GM06990 (cell line): Measurements from ENCODE around the gene MEIS3.
"Not testable (repeated sequence)": the region's sequence is repeated elsewhere in the genome, so short reads cannot be mapped to it uniquely, and the experiment has no call there.

ENCODE experiments used
- DNase-seq: peaks from one replicate; pipeline ENCODE4 v3.0.0-alpha.2; 2011; ENCODE audit not compliant: insufficient read length; ENCODE audit errors: extremely low read depth
- H3K27me3 ChIP-seq: replicated peaks from 2 replicates; pipeline ENCODE4 v1.6.0; 2011; ENCODE audit warnings: low read length; ENCODE audit not compliant: control insufficient read depth, insufficient read depth
- H3K36me3 ChIP-seq: 2 replicates; pipeline ENCODE4 v1.5.1; 2011; ENCODE audit warnings: low read length; ENCODE audit not compliant: control insufficient read depth, insufficient read depth
- H3K4me3 ChIP-seq: replicated peaks from 2 replicates; pipeline ENCODE4 v1.5.1; 2011; ENCODE audit warnings: low read depth, mild to moderate bottlenecking, control low read depth, low read length
- TF ChIP-seq, protein P1 (sequence below): IDR thresholded peaks from 2 replicates; pipeline ENCODE4 v1.5.1; 2011; ENCODE audit warnings: low read length, control low read depth, mild to moderate bottlenecking, inconsistent platforms; ENCODE audit not compliant: insufficient read depth, poor library complexity, severe bottlenecking

The MEIS3 gene

DNA sequence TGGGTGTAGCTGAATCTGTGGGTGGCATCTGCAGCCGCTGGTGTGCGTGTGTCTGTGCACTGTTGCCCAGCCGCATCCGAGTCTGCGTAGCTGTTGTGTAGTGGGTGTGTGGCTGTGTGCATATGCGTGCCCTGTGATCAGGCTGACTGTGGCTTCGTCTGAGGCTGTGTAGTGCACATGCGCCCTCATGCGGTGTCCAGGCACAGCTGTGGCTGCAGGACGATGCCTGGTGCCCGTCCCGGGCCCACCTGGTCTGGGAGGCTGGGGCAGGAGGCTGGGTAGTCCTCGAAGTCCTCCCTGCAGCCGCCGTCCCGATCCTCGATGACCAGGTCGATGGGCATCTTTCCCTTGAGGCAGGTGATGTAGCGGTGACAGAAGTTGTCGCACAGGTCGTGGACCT, 4.9 kb downstream of the MEIS3 start:
- H3K27me3 ChIP-seq, result peaks cover 14% of the 10 kb centered on the region
- DNase-seq, result no peak
- TF ChIP-seq, protein P1, sequence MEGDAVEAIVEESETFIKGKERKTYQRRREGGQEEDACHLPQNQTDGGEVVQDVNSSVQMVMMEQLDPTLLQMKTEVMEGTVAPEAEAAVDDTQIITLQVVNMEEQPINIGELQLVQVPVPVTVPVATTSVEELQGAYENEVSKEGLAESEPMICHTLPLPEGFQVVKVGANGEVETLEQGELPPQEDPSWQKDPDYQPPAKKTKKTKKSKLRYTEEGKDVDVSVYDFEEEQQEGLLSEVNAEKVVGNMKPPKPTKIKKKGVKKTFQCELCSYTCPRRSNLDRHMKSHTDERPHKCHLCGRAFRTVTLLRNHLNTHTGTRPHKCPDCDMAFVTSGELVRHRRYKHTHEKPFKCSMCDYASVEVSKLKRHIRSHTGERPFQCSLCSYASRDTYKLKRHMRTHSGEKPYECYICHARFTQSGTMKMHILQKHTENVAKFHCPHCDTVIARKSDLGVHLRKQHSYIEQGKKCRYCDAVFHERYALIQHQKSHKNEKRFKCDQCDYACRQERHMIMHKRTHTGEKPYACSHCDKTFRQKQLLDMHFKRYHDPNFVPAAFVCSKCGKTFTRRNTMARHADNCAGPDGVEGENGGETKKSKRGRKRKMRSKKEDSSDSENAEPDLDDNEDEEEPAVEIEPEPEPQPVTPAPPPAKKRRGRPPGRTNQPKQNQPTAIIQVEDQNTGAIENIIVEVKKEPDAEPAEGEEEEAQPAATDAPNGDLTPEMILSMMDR, result peak; percentile 46

DNA sequence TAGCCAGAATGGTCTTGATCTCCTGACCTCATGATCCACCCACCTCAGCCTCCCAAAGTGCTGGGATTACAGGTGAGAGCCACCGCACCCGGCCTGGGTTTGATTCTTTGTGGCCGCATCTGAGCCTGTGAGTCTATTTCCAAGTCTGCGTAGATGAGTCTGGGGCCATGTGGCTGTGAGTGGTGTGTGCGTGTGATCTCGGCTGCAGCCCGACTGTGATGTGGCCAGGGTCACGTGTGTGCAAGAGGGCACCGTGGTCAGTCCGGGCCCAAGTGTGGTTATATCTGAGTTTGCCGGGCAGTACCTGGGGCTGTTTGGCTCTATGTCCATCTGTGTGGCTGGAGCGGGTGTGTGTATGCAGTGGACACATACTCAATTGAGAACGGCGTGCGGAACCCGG, 5.4 kb downstream of the MEIS3 start:
- no peak overlapping the region for H3K4me3 ChIP-seq
- TF ChIP-seq, protein P1, result no peak
- DNase-seq, result no peak
- no peaks in the 10 kb centered on the region for H3K36me3 ChIP-seq
- H3K27me3 ChIP-seq, result peaks cover 14% of the 10 kb centered on the region

More for the DNA sequence above, 4.9 kb downstream of the MEIS3 start:
- no peaks in the 10 kb centered on the region for H3K36me3 ChIP-seq
- H3K4me3 ChIP-seq, result no peak overlapping the region

DNA sequence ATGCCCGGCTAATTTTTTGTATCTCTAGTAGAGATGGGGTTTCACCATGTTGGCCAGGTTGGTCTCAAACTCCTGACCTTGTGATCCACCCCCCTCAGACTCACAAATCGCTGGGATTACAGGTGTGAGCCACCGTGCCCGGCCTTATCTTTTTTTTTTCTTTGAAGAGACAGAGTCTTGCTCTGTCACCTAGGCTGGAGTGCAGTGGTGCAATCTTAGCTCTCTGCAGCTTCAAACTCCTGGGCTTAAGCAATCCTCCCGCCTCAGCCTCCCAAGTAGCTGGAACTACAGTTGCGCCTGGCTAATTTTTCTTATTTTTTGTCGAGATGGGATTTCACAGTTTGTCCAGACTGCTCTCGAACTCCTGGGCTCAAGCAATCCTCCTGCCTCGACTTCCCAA, 7.6 kb downstream of the MEIS3 start:
- not testable (repeated sequence) for H3K36me3 ChIP-seq, DNase-seq, H3K4me3 ChIP-seq, H3K27me3 ChIP-seq

DNA sequence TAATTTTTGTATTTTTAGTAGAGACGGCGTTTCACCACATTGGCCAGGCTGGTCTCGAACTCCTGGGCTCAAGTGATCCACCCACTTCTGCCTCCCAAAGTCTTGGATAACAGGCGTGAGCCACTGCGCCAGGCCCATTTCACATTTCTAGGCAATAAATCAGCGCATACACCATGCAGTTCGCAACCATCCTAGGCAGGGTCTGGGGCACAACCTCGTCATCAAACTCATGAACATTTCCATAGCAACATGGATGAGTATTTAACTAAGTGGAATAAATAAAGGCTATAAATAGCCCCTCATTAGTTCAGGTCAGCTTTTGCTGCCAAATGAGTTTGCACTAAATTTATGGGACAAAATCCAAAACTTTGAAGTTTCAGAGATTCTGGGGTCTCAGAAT, 8.2 kb downstream of the MEIS3 start:
- peaks cover 4% of the 10 kb centered on the region for H3K27me3 ChIP-seq
- no peak overlapping the region for H3K4me3 ChIP-seq
- TF ChIP-seq, protein P1, result no peak
- H3K36me3 ChIP-seq, result no peaks in the 10 kb centered on the region
- no peak for DNase-seq

DNA sequence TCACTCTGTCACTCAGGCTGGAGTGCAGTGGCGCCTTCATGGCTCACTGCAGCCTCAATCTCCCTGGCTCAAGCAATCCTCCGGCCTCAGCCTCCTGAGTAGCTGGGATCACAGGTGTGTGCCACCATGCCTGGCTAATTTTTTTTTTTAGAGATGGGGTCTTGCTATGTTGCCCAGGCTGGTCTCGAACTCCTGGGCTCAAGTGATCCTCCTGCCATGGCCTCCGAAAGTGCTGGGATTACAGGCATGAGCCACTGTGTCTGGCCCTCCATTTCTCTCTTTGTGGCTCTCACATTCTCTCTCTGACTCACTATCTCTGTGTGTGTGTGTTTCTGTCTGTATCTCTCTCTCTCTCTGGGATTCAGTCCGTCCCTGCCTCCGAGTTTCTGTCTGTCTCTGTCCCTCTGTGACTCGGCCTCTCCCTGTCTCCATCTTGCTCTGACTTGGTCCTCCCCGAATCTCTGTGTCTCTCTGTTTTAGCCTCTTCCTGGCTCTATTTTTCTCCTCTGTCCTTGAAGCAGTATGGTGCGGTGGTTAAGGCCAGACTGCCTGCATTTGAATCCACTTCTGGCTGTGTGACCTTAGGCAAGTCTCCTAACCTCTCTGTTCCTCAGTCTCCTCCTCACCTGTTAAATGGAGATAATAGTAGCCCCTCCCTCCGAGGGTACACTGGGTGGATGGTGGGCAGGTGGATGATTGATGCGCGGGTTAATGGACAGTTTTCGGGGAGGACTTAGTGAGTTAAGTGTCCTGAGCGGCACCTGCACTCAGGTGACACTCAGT, 11.0 kb downstream of the MEIS3 start:
- no peak overlapping the region for H3K4me3 ChIP-seq
- H3K36me3 ChIP-seq, result no peaks in the 10 kb centered on the region
- TF ChIP-seq, protein P1, result no peak
- no peaks in the 10 kb centered on the region; the same call in 1 of the 2 replicates for H3K27me3 ChIP-seq
- DNase-seq, result no peak

DNA sequence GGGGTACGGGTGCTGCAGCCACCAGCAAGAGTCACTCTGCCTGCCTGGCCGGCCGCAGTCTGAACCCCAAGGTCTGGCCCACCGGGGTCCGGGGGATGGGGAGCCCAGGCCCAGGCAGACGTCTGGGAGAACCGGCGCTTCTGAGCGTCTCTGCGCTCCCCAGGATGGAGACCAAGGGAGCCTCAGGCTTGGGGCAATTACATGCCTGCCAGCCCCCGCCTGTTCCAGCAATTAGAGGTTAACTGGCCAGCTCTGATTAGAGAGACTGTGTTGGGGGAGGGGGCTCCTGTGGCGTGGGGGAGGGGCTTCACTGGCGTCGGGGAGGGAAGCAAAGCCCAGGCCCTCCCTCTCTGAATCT, 11.9 kb downstream of the MEIS3 start:
- no peak overlapping the region for H3K4me3 ChIP-seq
- no peaks in the 10 kb centered on the region for H3K36me3 ChIP-seq
- DNase-seq, result no peak
- no peaks in the 10 kb centered on the region; the same call in 1 of the 2 replicates for H3K27me3 ChIP-seq
- TF ChIP-seq, protein P1, result no peak
